ENCODE results near the gene FUT7.

DNA sequence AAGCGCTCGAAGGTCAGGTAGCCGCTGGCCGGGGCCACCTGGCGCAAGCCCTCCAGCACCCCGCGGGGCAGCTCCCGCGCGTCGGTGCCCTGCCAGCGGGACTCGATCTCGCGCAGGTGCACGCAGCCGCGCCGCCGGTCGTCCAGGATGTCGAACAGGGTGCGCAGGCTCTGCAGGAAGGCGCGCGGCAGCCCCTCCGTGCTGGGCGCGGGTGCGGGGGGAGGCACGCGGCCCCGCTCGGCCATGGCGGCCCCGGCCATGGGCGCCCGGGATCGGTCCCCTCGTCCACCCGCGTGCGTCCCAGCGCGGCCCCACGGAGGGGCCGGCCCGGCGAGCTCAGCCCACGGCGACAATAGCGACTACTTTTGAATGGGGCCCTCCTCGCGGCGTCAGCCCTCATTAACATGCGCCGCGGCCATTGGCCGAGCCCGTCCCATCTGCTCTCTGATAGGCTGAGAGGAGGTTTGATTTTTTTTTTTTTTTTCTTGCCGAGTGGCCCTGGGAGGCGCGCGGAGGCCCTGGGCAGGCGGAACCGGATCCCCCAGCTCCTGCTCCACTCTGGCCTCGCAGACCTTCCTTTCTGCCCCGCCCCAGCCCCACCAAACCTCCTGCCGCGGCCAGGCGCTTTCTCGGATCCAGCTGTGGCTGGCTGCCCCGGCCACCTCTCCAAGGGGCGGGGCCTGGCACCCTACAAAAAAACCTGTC, 38.5 kb upstream of the FUT7 start, which contains the start of gene SAPCD2:
- TF ChIP-seq, protein P1, sequence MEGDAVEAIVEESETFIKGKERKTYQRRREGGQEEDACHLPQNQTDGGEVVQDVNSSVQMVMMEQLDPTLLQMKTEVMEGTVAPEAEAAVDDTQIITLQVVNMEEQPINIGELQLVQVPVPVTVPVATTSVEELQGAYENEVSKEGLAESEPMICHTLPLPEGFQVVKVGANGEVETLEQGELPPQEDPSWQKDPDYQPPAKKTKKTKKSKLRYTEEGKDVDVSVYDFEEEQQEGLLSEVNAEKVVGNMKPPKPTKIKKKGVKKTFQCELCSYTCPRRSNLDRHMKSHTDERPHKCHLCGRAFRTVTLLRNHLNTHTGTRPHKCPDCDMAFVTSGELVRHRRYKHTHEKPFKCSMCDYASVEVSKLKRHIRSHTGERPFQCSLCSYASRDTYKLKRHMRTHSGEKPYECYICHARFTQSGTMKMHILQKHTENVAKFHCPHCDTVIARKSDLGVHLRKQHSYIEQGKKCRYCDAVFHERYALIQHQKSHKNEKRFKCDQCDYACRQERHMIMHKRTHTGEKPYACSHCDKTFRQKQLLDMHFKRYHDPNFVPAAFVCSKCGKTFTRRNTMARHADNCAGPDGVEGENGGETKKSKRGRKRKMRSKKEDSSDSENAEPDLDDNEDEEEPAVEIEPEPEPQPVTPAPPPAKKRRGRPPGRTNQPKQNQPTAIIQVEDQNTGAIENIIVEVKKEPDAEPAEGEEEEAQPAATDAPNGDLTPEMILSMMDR (conservative IDR thresholded peaks at IDR 0.05 in 1 of 2, IDR thresholded peaks at IDR 0.05 in 1 of 2; ENCODE audit: low read depth in 1 of 2, low read length in 2 of 2) = no peak
- no peak for TF ChIP-seq EZH2 (IDR thresholded peaks at IDR 0.05; ENCODE audit: low read length, missing control alignments)
